Calu3 (cell line): ENCODE measurements around the gene PDLIM3. TPM values are rescaled to one million over a fixed set of nuclear protein-coding genes. Genes with fewer than 3 reads are reported as not detected.

ENCODE experiments used
- BruUV-seq: library from RNA; stranded (reverse); fragments of 400-500 nt; replicated peaks from 2 replicates; lab custom pipeline; 2021; lab: Mats Ljungman, UMichigan
- CTCF ChIA-PET: fragments of 300-600 bp; sonication (Branson Sonifier 250); formaldehyde crosslinking; loops from one replicate; lab custom pipeline; 2022; ENCODE audit warnings: antibody characterized with exemption; lab: Charles Lee
- DNase-seq: peaks from one replicate; pipeline ENCODE4 v3.0.0; 2022
- H3K27ac Mint-ChIP-seq: one replicate; pipeline ENCODE4 v1.8.0; 2022; ENCODE audit warnings: mixed read lengths; ENCODE audit not compliant: unreplicated experiment
- H3K27me3 Mint-ChIP-seq: one replicate; pipeline ENCODE4 v1.8.0; 2022; ENCODE audit warnings: mixed read lengths; ENCODE audit not compliant: unreplicated experiment
- H3K36me3 Mint-ChIP-seq: one replicate; pipeline ENCODE4 v1.8.0; 2022; ENCODE audit warnings: mild to moderate bottlenecking, moderate library complexity, mixed read lengths; ENCODE audit not compliant: insufficient read depth, unreplicated experiment
- H3K4me1 Mint-ChIP-seq: one replicate; pipeline ENCODE4 v1.8.0; 2022; ENCODE audit warnings: mild to moderate bottlenecking, low read depth, mixed read lengths; ENCODE audit not compliant: unreplicated experiment
- H3K4me3 Mint-ChIP-seq: one replicate; pipeline ENCODE4 v1.8.0; 2022; ENCODE audit warnings: mild to moderate bottlenecking, low read depth, moderate library complexity, mixed read lengths; ENCODE audit not compliant: unreplicated experiment
- H3K9me3 Mint-ChIP-seq: one replicate; pipeline ENCODE4 v1.8.0; 2022; ENCODE audit warnings: low read depth, mixed read lengths; ENCODE audit not compliant: unreplicated experiment
- intact Hi-C: fragments of 100-400 bp; cut with micrococcal nuclease; formaldehyde crosslinking; loops from one replicate; pipeline ENCODE4 v1.10.0; 2022; ENCODE audit not compliant: unreplicated experiment
- total RNA-seq: library from RNA; stranded (reverse); gene quantifications from 2 replicates; pipeline ENCODE4 v1.2.3, GENCODE V29; 2022
- TF ChIP-seq, protein P1 (sequence below): fragments of 200-600 bp; IDR thresholded peaks from one replicate; pipeline ENCODE4 v1.8.0; 2022; ENCODE audit warnings: antibody characterized with exemption; ENCODE audit not compliant: unreplicated experiment

Gene PDLIM3
- total RNA-seq, 1 experiment from 2014 or later, result 0.50 TPM

DNA sequence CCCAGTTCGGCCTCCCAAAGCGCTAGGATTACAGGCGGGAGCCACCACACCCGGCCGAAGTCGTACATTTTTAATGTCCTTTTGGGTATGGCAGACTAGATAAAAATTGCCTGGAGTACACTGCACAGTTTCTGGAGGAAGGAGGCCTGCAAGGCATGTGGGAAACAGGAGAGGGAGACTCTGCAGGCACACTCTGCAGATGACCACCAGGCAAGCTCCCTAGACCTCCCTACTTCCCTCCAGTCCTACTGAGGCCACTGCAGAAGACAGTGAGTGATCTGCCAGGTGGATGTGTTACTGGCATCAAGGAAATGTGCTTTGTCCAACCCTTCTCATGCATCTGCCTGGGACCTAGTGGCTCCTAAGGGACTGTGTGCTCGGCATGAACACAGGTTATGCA is 11.4 kb downstream of the PDLIM3 start:
- CTCF ChIA-PET, result no interaction called here
- Mint-ChIP-seq H3K27me3 (no peaks in the 10 kb centered on the region), H3K9me3 (peaks cover 2% of the 10 kb centered on the region), H3K27ac (no peak overlapping the region), H3K4me1 (no peaks in the 10 kb centered on the region), H3K36me3 (no peaks in the 10 kb centered on the region), H3K4me3 (no peak overlapping the region)
- DNase-seq, result no peak
- BruUV-seq, result no TSS peak
- TF ChIP-seq, protein P1, sequence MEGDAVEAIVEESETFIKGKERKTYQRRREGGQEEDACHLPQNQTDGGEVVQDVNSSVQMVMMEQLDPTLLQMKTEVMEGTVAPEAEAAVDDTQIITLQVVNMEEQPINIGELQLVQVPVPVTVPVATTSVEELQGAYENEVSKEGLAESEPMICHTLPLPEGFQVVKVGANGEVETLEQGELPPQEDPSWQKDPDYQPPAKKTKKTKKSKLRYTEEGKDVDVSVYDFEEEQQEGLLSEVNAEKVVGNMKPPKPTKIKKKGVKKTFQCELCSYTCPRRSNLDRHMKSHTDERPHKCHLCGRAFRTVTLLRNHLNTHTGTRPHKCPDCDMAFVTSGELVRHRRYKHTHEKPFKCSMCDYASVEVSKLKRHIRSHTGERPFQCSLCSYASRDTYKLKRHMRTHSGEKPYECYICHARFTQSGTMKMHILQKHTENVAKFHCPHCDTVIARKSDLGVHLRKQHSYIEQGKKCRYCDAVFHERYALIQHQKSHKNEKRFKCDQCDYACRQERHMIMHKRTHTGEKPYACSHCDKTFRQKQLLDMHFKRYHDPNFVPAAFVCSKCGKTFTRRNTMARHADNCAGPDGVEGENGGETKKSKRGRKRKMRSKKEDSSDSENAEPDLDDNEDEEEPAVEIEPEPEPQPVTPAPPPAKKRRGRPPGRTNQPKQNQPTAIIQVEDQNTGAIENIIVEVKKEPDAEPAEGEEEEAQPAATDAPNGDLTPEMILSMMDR, result no peak
- intact Hi-C loops, result no loop called here

DNA sequence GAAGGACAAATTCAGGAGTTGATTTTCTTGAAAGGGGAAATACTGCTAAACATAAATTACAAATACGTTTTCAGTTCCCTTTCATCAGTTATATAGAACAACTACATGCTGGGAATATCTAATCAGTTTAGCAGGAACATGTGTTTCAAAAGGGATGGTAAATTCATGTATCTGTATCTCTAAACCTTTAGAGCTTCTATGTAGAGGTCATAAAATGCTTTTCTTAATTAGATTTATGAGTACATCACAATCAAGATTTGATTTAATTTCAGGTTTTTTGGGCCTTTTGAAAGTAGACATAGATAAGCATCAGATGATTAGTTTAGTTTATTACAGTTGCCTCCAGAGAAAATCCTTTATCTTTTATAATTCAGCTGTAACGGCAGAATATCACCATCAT is 12.9 kb downstream of the PDLIM3 start:
- CTCF ChIA-PET, result interaction anchor here (0.6 kb wide), 1 partner anchor 13 kb away, joined by 6 read pairs; the partner anchor contains the start of gene PDLIM3
- Mint-ChIP-seq H3K27me3 (no peaks in the 10 kb centered on the region), H3K9me3 (peaks cover 2% of the 10 kb centered on the region), H3K4me1 (no peaks in the 10 kb centered on the region), H3K27ac (no peak overlapping the region), H3K4me3 (no peak overlapping the region), H3K36me3 (no peaks in the 10 kb centered on the region)
- no peak for DNase-seq
- intact Hi-C loops, result no loop called here
- TF ChIP-seq, protein P1, result no peak
- BruUV-seq, result no TSS peak

DNA sequence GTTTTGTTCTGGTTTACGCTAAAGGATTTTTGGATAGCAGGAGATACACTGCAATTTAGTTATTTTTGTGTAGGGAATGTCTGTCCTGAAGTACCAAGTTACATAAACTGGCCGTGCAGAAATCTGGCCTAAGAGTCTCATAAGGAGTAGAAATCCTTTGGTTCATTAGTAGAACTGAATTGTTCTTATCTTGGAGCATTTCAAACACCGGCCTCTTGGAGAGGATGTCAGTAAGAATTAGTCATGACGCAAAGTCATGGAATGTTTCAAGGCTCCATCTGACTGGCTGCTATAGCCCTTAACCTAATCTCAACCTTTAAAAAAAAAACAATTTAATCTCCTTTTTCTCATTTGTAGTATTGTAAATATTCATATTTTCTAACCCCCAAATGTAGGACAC is 15.2 kb downstream of the PDLIM3 start:
- H3K9me3 Mint-ChIP-seq, result no peaks in the 10 kb centered on the region
- intact Hi-C loops, result no loop called here
- no peaks in the 10 kb centered on the region for H3K36me3 Mint-ChIP-seq
- no peaks in the 10 kb centered on the region for H3K27me3 Mint-ChIP-seq
- H3K4me3 Mint-ChIP-seq, result no peak overlapping the region
- CTCF ChIA-PET, result no interaction called here
- no TSS peak for BruUV-seq
- no peak overlapping the region for H3K27ac Mint-ChIP-seq
- H3K4me1 Mint-ChIP-seq, result no peaks in the 10 kb centered on the region
- no peak for DNase-seq
- TF ChIP-seq, protein P1, result no peak

DNA sequence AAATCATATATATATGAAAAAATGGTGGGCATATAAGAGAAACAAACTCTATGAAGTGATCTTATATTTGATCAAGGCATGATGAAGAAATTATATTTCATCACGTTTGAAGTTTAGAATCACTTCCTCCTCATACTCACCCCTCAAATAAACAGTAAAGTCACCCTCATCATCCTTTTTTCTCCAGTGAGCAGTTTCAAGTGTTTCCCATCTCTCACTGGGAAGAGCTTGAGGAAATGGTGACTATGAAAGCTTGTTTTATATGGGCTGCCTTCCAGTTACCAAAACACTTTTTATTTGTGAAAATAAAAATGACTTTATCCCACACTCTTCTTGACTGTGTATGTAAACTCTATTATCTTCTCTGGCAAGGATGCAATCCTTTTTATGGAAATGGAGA is 16.8 kb downstream of the PDLIM3 start:
- TF ChIP-seq, protein P1, result no peak
- CTCF ChIA-PET, result interaction anchor here (0.5 kb wide), 1 partner anchor 53 kb away, joined by 5 read pairs; no protein-coding TSS in a partner anchor
- Mint-ChIP-seq H3K27ac (no peak overlapping the region), H3K36me3 (no peaks in the 10 kb centered on the region), H3K4me1 (no peaks in the 10 kb centered on the region), H3K9me3 (no peaks in the 10 kb centered on the region), H3K27me3 (no peaks in the 10 kb centered on the region), H3K4me3 (no peak overlapping the region)
- intact Hi-C loops, result no loop called here
- DNase-seq, result no peak
- BruUV-seq, result no TSS peak
